Stomach (tissue), 9 donors: Measurements from ENCODE around the gene FAXC. TPM values are rescaled to one million over a fixed set of nuclear protein-coding genes. Genes with fewer than 3 reads are reported as not detected.
A peak's percentile ranks its signal among the peaks of the same experiment; 100 is the strongest.

Experiments used
- DNase-seq, 2 donors: peaks; one replicate each; pipeline versions ENCODE4 v3.0.0 to v3.0.0-alpha.2; 2013 to 2019
- H3K27ac ChIP-seq, 5 donors: fragments of 200-600 bp in 4 of 5; sonication (generic) in 4 of 5; one replicate each; pipeline ENCODE4 v1.5.1; 2013 to 2019; ENCODE audit warnings: mild to moderate bottlenecking in 1 of 5, moderate library complexity in 1 of 5
- H3K27me3 ChIP-seq, 3 donors: fragments of 200-600 bp; sonication (generic); one replicate each; pipeline ENCODE4 v1.5.1; 2017 to 2019; ENCODE audit warnings: mixed run types in 1 of 3
- H3K36me3 ChIP-seq, 4 donors: fragments of 200-600 bp; sonication (generic); 1 replicate in 3 of 4; 2 replicates in 1 of 4; pipeline ENCODE4 v1.5.1; 2016 to 2019
- H3K4me1 ChIP-seq, 4 donors: fragments of 200-600 bp; sonication (generic); one replicate each; pipeline ENCODE4 v1.5.1; 2016 to 2019
- H3K4me3 ChIP-seq, 4 donors: fragments of 200-600 bp; sonication (generic) in 3 of 4; one replicate each; pipeline ENCODE4 v1.5.1; 2016 to 2019; ENCODE audit warnings: mild to moderate bottlenecking in 1 of 4
- H3K9me3 ChIP-seq, 4 donors: fragments of 200-600 bp; sonication (generic); one replicate each; pipeline ENCODE4 v1.5.1; 2016 to 2019
- EP300 ChIP-seq: sonication (generic); formaldehyde crosslinking; IDR thresholded peaks from one replicate; pipeline ENCODE4 v1.6.1; 2017; ENCODE audit warnings: antibody characterized with exemption
- POLR2A ChIP-seq, 4 donors: fragments of 450-650 bp; IDR thresholded peaks; one replicate each; pipeline ENCODE4 v1.6.1; 2016; ENCODE audit warnings: antibody characterized with exemption in 4 of 4, control low read depth in 2 of 4, mild to moderate bottlenecking in 1 of 4, moderate library complexity in 1 of 4
- POLR2AphosphoS5 ChIP-seq, 3 donors: sonication (generic); formaldehyde crosslinking; IDR thresholded peaks; one replicate each; pipeline ENCODE4 v1.6.1; 2016; ENCODE audit warnings: antibody characterized with exemption in 3 of 3
- WGBS, 5 donors: extraction: QIAGEN DNeasy Blood & Tissue Kit in 3 of 5; methylation state at CpG; one replicate each; pipeline versions ENCODE4 v1.1.5 to v1.1.7; 2013 to 2018; 5-methylcytosine and 5-hydroxymethylcytosine counted together
- intact Hi-C: fragments of 100-400 bp; cut with DNase I; formaldehyde crosslinking; loops from one replicate; pipeline ENCODE4 v1.15.1; 2023; ENCODE audit warnings: low total_unique reads
- polyA plus RNA-seq, 3 donors: library from polyadenylated mRNA; stranded (reverse); fragments of 200-250 nt; gene quantifications; one replicate each; pipeline ENCODE4 v1.2.3, GENCODE V29; 2013
- total RNA-seq, 5 donors: library from RNA; depleted of rRNA; stranded (reverse); fragments of >200 nt; gene quantifications; one replicate each; pipeline versions ENCODE4 v1.1.0 to v1.2.3, GENCODE V29; 2014 to 2016
- TF ChIP-seq, protein P1 (sequence below), 7 experiments: fragments of 450-650 bp in 4 of 7; fragments of 200-600 bp in 3 of 7; sonication (generic) in 3 of 7; IDR thresholded peaks; one replicate each; pipeline ENCODE4 v1.5.1; 2016 to 2019; ENCODE audit warnings: antibody characterized with exemption in 7 of 7, control low read depth in 2 of 7, mild to moderate bottlenecking in 1 of 7
- donor health status: healthy with polysubstance abuse.
- donor health status: Bipolar disorder and iron deficiency.
- donor health status: healthy.

The FAXC gene
- total and polyA plus RNA-seq, 8 donors = 2.2 to 186 (median 7.7) TPM; not detected in 1

DNA sequence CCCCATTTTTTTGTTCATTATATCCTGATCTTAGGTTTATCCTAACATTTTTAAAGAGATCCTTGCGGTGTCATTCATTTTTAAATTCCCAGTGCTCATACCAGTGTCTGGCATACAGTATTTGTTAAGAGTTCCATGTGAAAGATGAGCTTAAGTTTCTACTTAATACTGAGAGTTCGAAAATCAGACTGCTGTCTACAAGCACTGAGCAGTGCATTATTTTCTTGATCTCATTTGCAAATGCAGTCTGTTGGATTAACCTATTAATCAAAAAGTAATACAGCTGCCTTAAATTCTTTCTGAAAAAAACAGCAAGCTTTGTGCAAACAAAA lies 43.9 kb upstream of the FAXC start:
- H3K27me3 ChIP-seq = no peaks in the 10 kb centered on the region
- DNase-seq = no peak
- H3K9me3 ChIP-seq = no peaks in the 10 kb centered on the region
- peak overlapping the region; percentile 62 to 93 (median 74) for H3K4me3 ChIP-seq
- intact Hi-C loops = no loop called here
- peaks cover 0 to 15% (median 14%) of the 10 kb centered on the region in 4 donors for H3K36me3 ChIP-seq
- TF ChIP-seq, protein P1, sequence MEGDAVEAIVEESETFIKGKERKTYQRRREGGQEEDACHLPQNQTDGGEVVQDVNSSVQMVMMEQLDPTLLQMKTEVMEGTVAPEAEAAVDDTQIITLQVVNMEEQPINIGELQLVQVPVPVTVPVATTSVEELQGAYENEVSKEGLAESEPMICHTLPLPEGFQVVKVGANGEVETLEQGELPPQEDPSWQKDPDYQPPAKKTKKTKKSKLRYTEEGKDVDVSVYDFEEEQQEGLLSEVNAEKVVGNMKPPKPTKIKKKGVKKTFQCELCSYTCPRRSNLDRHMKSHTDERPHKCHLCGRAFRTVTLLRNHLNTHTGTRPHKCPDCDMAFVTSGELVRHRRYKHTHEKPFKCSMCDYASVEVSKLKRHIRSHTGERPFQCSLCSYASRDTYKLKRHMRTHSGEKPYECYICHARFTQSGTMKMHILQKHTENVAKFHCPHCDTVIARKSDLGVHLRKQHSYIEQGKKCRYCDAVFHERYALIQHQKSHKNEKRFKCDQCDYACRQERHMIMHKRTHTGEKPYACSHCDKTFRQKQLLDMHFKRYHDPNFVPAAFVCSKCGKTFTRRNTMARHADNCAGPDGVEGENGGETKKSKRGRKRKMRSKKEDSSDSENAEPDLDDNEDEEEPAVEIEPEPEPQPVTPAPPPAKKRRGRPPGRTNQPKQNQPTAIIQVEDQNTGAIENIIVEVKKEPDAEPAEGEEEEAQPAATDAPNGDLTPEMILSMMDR (IDR thresholded peaks at IDR 0.05) = no peak
- no peak for TF ChIP-seq EP300
- no peak for TF ChIP-seq POLR2AphosphoS5 (IDR thresholded peaks at IDR 0.05)
- TF ChIP-seq POLR2A (IDR thresholded peaks at IDR 0.05) = no peak
- peak overlapping the region in 4 of 5 donors; percentile 83 to 85 (median 84) for H3K27ac ChIP-seq
- H3K4me1 ChIP-seq = peaks cover 4 to 12% (median 5%) of the 10 kb centered on the region in 4 donors
- WGBS, 5 donors = 15 to 39% (median 21%) methylated on average over 2 of the region's 2 CpGs

DNA sequence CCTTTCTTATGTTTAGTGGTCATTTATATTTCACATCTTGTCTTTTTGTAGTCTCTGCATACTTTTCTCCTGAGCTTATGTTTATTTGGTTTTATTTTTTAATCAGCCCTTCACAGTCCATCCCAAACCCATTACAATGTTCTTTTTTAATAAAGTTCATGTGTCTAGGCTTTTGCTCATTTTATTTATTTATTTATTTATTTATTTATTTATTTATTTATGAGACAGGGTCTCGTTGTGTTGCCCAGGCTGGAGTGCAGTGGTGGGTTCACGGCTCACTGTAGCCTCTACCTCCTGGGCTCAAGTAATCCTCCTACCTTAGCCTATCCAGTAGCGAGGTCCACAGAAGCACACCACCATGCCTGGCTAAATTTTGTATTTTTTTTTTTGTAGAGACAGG lies 41.4 kb upstream of the FAXC start:
- Histone ChIP-seq H3K36me3 (no peaks in the 10 kb centered on the region), H3K4me3 (no peak overlapping the region), H3K9me3 (no peaks in the 10 kb centered on the region), H3K27ac (no peak overlapping the region), H3K4me1 (peaks cover 4 to 12% (median 5%) of the 10 kb centered on the region in 4 donors), H3K27me3 (no peaks in the 10 kb centered on the region)
- DNase-seq = no peak
- intact Hi-C loops = no loop called here
- 90 to 96% (median 96%) methylated on average over 3 of the region's 3 CpGs for WGBS, 5 donors
- no peak for TF ChIP-seq POLR2A (IDR thresholded peaks at IDR 0.05)
- no peak for TF ChIP-seq POLR2AphosphoS5 (IDR thresholded peaks at IDR 0.05)
- TF ChIP-seq, protein P1 (IDR thresholded peaks at IDR 0.05) = no peak
- TF ChIP-seq EP300 = no peak

DNA sequence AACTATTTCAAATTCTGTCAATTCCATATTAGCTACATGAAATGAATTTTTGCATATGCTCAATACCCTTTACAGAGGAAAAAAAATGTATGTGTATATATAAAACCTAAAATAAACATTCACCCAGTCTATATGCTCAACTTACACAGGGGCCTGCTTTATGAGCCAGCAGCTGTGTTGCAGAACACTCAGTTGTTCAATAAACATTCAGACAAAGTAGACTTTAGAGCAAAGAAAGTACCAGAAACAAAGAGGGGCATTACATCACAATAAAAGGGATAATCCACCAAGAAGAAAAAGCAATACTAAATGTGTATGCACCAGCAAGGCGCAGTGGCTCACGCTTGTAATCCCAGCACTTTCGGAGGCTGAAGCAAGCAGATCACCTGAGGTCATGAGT lies 35.0 kb upstream of the FAXC start:
- DNase-seq = no peak
- TF ChIP-seq POLR2A (IDR thresholded peaks at IDR 0.05) (no peak), EP300 (no peak), POLR2AphosphoS5 (IDR thresholded peaks at IDR 0.05) (no peak)
- TF ChIP-seq, protein P1 (IDR thresholded peaks at IDR 0.05) = no peak
- no peak overlapping the region for H3K27ac ChIP-seq
- WGBS, 5 donors = 88 to 96% (median 92%) methylated on average over 3 of the region's 3 CpGs
- H3K36me3 ChIP-seq = peaks cover 0 to 8% (median 5%) of the 10 kb centered on the region in 4 donors
- H3K9me3 ChIP-seq = no peaks in the 10 kb centered on the region
- intact Hi-C loops = no loop called here
- no peaks in the 10 kb centered on the region for H3K4me1 ChIP-seq
- H3K4me3 ChIP-seq = no peak overlapping the region
- H3K27me3 ChIP-seq = no peaks in the 10 kb centered on the region

DNA sequence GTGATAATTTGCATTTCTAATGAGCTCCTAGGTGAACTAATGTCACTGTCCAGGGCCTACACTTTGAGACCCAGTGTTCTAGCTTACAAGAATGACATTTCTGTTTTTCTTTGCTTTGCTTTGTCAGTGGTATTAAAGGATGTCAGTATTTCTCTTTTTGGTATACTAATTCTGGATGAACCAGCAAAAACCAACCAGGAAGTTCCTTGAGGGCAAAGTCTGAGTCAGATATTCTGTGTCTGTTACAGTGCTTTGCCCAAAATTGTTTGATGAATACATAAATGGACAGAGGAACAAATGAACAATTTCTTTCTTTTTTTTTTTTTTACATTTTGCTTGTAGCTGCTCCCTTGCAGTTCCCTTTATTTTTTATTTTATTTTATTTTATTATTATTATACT lies 29.2 kb upstream of the FAXC start:
- intact Hi-C loops = no loop called here
- Histone ChIP-seq H3K27ac (no peak overlapping the region), H3K4me1 (no peaks in the 10 kb centered on the region), H3K4me3 (no peak overlapping the region), H3K36me3 (peaks cover 3 to 16% (median 13%) of the 10 kb centered on the region in 4 donors), H3K27me3 (no peaks in the 10 kb centered on the region), H3K9me3 (no peaks in the 10 kb centered on the region)
- TF ChIP-seq POLR2AphosphoS5 (IDR thresholded peaks at IDR 0.05) (no peak), POLR2A (IDR thresholded peaks at IDR 0.05) (no peak), EP300 (no peak)
- TF ChIP-seq, protein P1 (IDR thresholded peaks at IDR 0.05) = no peak
- no peak for DNase-seq
